CD4-positive, alpha-beta T cell treated with Interleukin-17A for 4 hours (primary cell): ENCODE measurements around the gene INMT.
A peak's percentile ranks its signal among the peaks of the same experiment; 100 is the strongest.

Experiments used
- DNase-seq: peaks from one replicate; pipeline ENCODE4 v3.0.0-alpha.2; 2020; ENCODE audit warnings: mixed read lengths

The INMT gene

GRCh38 chr7:30790356-30790755, 38.4 kb downstream of the INMT start:
- no peak for DNase-seq

GRCh38 chr7:30791114-30791513, 39.2 kb downstream of the INMT start:
- no peak for DNase-seq

DNA sequence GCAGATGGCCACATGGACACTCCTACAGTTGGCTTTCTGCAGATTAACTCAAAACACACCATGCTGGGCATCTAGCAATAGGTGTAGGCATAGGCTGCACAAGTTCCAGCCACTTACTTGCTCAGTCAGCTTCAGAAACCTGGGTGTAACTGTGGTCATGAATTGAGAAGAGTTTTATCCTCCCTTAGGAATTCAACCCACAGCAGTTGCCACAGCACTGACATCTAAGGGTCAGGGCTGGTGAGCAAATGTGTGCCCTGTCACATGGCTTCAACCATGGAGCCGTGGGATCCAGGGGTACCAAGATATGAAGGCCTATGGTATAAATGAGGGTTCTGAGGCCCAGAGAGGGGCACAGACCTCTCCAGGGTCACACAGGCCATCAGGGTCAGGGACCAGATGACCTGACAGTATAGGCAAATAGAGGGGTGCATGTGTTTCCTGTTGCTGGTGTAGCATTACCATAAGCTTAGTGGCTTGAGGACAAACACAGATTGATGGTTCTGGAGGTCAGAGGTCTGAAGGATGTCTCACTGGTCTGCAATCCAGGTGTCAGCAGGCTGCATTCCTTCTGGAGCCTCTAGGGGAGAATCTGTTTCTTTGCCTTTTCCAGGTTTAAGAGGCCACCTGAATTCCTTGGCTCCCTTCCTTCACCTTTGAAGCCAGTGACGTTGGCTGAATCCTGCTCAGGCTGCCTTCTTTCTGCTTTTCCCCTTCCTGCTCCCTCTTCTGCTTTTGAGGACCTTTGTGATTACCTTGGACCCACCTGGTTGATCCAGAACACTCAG, 43.4 kb downstream of the INMT start:
- DNase-seq = no peak

GRCh38 chr7:30796105-30796869, 44.4 kb downstream of the INMT start:
- no peak for DNase-seq

- no peak for DNase-seq
These were observed 45.5 kb downstream of the INMT start for GRCh38 chr7:30797176-30798040.

GRCh38 chr7:30799206-30799975, 47.5 kb downstream of the INMT start:
- no peak for DNase-seq

GRCh38 chr7:30799976-30800661, 48.2 kb downstream of the INMT start:
- no peak for DNase-seq

DNA sequence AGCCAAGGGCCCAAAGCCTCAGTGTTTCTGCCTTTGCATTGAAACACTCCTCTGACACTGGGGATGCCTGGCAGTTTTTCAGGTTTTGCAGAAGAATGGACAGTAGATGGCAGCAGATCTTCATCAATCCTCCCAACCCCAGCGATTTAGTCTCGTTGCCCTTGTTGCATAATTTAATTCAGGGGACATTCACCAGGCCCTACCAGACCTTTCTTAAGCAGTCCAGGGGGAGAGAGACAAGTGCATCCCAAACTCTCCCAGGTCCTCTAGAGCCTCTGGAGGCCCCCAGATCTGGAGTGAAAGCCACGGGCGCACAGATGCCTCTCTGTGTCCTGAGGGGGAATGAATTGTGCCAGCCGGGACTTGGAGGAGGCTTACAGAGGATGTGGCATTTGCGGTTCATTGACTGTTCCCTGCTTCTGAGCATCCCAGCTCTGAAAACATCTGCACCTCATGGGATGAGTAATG, 48.9 kb downstream of the INMT start:
- DNase-seq = peak; percentile 37

DNA sequence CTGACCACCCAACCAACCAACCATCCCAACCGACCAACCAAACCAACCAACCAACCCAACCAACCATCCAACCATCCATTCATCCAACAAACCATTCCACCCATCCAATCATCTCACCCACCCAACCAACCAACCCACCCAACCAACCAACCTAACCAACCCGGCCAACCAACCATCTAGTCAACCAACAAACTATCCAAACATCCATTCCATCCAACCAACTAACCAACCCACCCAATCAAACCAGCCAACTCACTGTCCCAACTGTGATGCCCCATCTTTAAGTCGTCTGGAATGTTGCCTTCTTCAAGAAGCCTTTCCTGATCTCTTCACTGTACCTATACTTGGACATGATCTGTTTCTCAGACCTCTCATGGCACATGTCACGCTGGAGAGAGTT, 50.9 kb downstream of the INMT start:
- DNase-seq = no peak

DNA sequence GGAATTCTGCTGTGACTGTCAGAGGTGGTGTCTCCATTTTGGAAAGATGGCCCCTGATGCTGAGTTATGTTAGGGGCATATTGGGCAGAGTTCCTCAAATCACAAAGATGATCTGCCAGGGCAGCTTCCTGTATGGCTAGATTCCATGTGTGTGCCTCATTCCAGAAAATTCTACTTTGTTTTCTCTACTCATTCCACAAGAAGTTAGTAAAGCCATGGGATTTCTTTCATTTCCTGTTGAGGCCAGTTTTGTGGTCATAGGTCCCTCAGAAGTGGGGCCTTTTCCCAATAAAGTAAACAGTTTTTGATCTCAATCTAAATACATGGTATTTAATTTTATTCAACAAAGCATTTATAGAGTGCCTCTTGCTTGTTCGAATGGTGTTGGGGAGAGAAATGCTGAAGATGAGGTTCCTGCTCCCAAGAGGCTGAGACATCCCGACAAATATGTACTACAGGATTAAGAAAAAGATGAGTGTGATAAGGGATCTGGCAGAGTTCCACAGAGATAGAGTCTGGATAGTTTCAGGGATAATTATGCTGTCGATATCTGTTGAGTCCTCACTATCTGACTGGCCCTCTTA, 52.2 kb downstream of the INMT start:
- DNase-seq = no peak

DNA sequence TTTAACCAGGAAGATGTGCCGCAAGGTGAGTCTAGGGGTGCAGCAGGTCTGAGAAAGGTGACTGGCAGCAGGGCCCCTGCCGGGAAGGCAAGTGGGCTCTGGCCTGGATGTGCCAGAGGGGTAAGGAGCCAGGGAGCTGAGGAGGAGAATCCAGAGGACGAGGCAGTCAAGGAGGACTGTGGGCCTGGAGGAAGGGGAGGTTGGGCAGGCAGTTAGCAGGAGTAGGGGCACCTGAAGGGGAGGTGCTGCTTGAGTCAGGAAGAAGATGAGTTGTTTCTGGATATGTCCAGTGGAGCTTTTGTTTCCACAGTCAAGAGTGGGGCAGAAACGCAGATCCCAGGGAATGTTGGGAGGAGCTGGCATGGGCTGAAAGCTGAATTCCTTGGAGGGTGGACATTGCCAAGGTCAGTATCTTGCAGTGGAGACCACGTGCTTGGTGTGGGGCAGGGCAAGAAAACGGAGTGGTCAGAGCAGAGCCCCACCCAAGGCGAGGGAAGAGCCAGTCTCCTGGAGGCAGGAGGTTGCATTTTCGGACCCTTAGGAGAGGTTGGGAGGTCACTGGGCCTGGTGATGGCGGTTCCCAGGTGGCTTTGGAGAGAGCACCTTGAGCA, 53.3 kb downstream of the INMT start:
- no peak for DNase-seq

DNA sequence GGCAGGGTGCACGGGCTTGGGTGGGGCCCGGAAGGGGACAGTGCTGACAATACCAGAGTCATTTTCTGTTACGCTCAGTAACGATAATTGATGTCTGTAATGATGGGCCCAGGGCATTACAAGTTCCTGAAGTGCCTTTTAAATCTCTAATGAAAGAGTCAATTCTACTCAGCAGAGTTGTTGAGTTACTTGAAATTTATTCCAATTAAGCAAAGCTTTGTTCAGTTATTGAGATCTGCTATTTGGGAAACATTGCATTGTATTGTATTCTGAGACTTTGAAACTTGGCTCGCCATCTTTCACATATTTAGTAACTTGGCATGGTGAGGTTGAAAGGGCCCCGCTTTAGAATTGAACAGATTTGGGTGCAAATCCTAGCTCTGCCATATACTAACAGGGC, 54.0 kb downstream of the INMT start:
- no peak for DNase-seq
